Kidney (tissue), 14 donors: Measurements from ENCODE around the gene VSX1. TPM values are rescaled to one million over a fixed set of nuclear protein-coding genes. Genes with fewer than 3 reads are reported as not detected.

Source experiments
- DNase-seq, 5 donors: peaks; one replicate each; pipeline ENCODE4 v3.0.0-alpha.2; 2013 to 2020
- FAIRE-seq: peaks from 2 replicates; lab custom pipeline; 2012; peaks lifted over from hg19 to GRCh38; lab: Jason Lieb, UNC
- H3K27ac ChIP-seq, 2 donors: one replicate each; pipeline ENCODE4 v1.7.0; 2013; ENCODE audit warnings: low read depth in 2 of 2, low read length in 2 of 2, inconsistent platforms in 1 of 2
- H3K27me3 ChIP-seq: one replicate; pipeline ENCODE4 v1.7.1; 2013; ENCODE audit warnings: low read length, inconsistent platforms; ENCODE audit not compliant: control insufficient read depth, insufficient read depth
- H3K36me3 ChIP-seq, 3 donors: one replicate each; pipeline versions ENCODE4 v1.7.0 to v1.7.1; 2013; ENCODE audit warnings: low read length in 3 of 3, control low read depth in 1 of 3, inconsistent platforms in 1 of 3; ENCODE audit not compliant: insufficient read depth in 3 of 3, control insufficient read depth in 2 of 3
- H3K4me1 ChIP-seq, 3 donors: one replicate each; pipeline versions ENCODE4 v1.7.0 to v1.7.1; 2013; ENCODE audit warnings: low read length in 3 of 3, inconsistent platforms in 1 of 3, low read depth in 1 of 3; ENCODE audit not compliant: control insufficient read depth in 2 of 3, insufficient read depth in 2 of 3
- H3K4me3 ChIP-seq, 3 donors: one replicate each; pipeline versions ENCODE4 v1.7.0 to v1.8.1; 2013; ENCODE audit warnings: low read length in 3 of 3, control low read depth in 1 of 3, inconsistent platforms in 1 of 3
- H3K9ac ChIP-seq, 3 donors: one replicate each; pipeline versions ENCODE4 v1.7.0 to v1.7.1; 2013; ENCODE audit warnings: low read length in 3 of 3, control low read depth in 1 of 3, inconsistent platforms in 1 of 3
- H3K9me3 ChIP-seq, 3 donors: one replicate each; pipeline versions ENCODE4 v1.7.0 to v1.7.1; 2013; ENCODE audit warnings: low read length in 3 of 3, control low read depth in 1 of 3, inconsistent platforms in 1 of 3; ENCODE audit not compliant: control insufficient read depth in 2 of 3, insufficient read depth in 1 of 3
- CTCF ChIP-seq: IDR thresholded peaks from 3 replicates; pipeline ENCODE4 v1.5.1; 2012; ENCODE audit warnings: mild to moderate bottlenecking, moderate library complexity, borderline replicate concordance; ENCODE audit not compliant: insufficient read depth; ENCODE audit errors: extremely low read depth
- intact Hi-C: fragments of 100-400 bp; cut with DNase I; formaldehyde crosslinking; loops from one replicate; pipeline ENCODE4 v1.11.1; 2022
- polyA plus RNA-seq: library from polyadenylated mRNA; stranded (reverse); fragments of 350-450 nt; fragmentation: Illumina TruSeq; extraction: RNeasy Lipid Tissue Mini Kit (QIAGEN cat#74804); gene quantifications from one replicate; pipeline ENCODE4 v1.2.3, GENCODE V29; 2014; ENCODE audit warnings: low read depth, low replicate concordance; ENCODE audit not compliant: insufficient read depth
- total RNA-seq: library from RNA; stranded (reverse); fragmentation: NEBNext Ultra II Directional; extraction: Animal tissue kit (Norgen Biotek cat#: 25700); gene quantifications from one replicate; pipeline ENCODE4 v1.2.1, GENCODE V29; 2021
- donor health status: control.
- donor health status: control.
- donor health status: control.
- donor health status: control.
- donor health status: control.
- donor health status: DM: yes; HTN: yes; CAD: no.
- donor health status: Normal renal cell carcinoma (clear cell type).

The VSX1 gene
- total and polyA plus RNA-seq, 2 donors from 2014 or later: 0.41 TPM; not detected in 1

GRCh38 chr20:25059866-25060465 is 22.0 kb downstream of the VSX1 start:
- no peaks in the 10 kb centered on the region for H3K9me3 ChIP-seq
- peaks cover 0 to 27% (median 11%) of the 10 kb centered on the region in 3 donors for H3K4me1 ChIP-seq
- intact Hi-C loops: loop anchor here (5.0 kb wide), 1 partner anchor 63 kb away; no protein-coding TSS in a partner anchor
- no peak for TF ChIP-seq CTCF
- H3K27ac ChIP-seq: no peak overlapping the region
- H3K36me3 ChIP-seq: no peaks in the 10 kb centered on the region
- H3K27me3 ChIP-seq: peaks cover 3% of the 10 kb centered on the region
- no peak for FAIRE-seq
- no peak overlapping the region for H3K4me3 ChIP-seq
- peak in 2 of 5 donors; percentile 37 to 59 for DNase-seq
- no peak overlapping the region for H3K9ac ChIP-seq

- peak overlapping the region; percentile 95 to 96 for H3K27ac ChIP-seq
- H3K36me3 ChIP-seq: no peaks in the 10 kb centered on the region
- H3K9ac ChIP-seq: peak overlapping the region in 2 of 3 donors; percentile 66 to 88
- intact Hi-C loops: no loop called here
- no peak for TF ChIP-seq CTCF
- no peaks in the 10 kb centered on the region for H3K9me3 ChIP-seq
- peaks cover 0 to 35% (median 20%) of the 10 kb centered on the region in 3 donors for H3K4me1 ChIP-seq
- peak overlapping the region in 2 of 3 donors; percentile 76 to 79 for H3K4me3 ChIP-seq
- peaks cover 3% of the 10 kb centered on the region for H3K27me3 ChIP-seq
- no peak for FAIRE-seq
- DNase-seq: peak; percentile 55 to 72 (median 63)
Observed at GRCh38 chr20:25058847-25059810, 22.8 kb downstream of the VSX1 start.

- Histone ChIP-seq H3K9ac (peak within 1 kb of the TSS in 2 of 3 donors; percentile 76 to 88), H3K9me3 (no peaks in the 10 kb centered on the region), H3K36me3 (no peaks in the 10 kb centered on the region), H3K4me3 (peak within 1 kb of the TSS; percentile 49 to 79 (median 76)), H3K4me1 (peaks cover 5 to 44% (median 29%) of the 10 kb centered on the region in 3 donors), H3K27me3 (peaks cover 3% of the 10 kb centered on the region), H3K27ac (peak within 1 kb of the TSS; percentile 95 to 96)
- intact Hi-C loops: no loop called here
- TF ChIP-seq CTCF: no peak
- FAIRE-seq: no peak
- DNase-seq: peak; percentile 66 to 93 (median 75)
Observed at GRCh38 chr20:25058051-25058846, 23.7 kb downstream of the VSX1 start, which contains the start of gene ACSS1. TSS of gene ACSS1 (minus strand) at chr20:25058139. CDS start at chr20:25058102, 37 bp downstream.
